Activated naive CD8-positive, alpha-beta T cell treated with anti-CD3 and anti-CD28 coated beads for 36 hours (primary cell): ENCODE measurements around the gene BFSP2. TPM values are rescaled to one million over a fixed set of nuclear protein-coding genes. Genes with fewer than 3 reads are reported as not detected.
"Not testable (repeated sequence)": the region's sequence is repeated elsewhere in the genome, so short reads cannot be mapped to it uniquely, and the experiment has no call there.

Experiments
- DNase-seq: peaks from one replicate; pipeline ENCODE4 v3.0.0; 2021
- H3K27ac Mint-ChIP-seq: one replicate; pipeline ENCODE4 v1.8.0; 2022; ENCODE audit warnings: mild to moderate bottlenecking, moderate library complexity, mixed read lengths
- H3K27me3 Mint-ChIP-seq: one replicate; pipeline ENCODE4 v1.8.0; 2022; ENCODE audit warnings: mild to moderate bottlenecking, mixed read lengths
- H3K36me3 Mint-ChIP-seq: one replicate; pipeline ENCODE4 v1.8.0; 2021; ENCODE audit warnings: mild to moderate bottlenecking, mixed read lengths
- H3K4me1 Mint-ChIP-seq: one replicate; pipeline ENCODE4 v1.8.0; 2021; ENCODE audit warnings: mixed read lengths
- H3K4me3 Mint-ChIP-seq: one replicate; pipeline ENCODE4 v1.8.0; 2022; ENCODE audit warnings: mild to moderate bottlenecking, moderate library complexity, mixed read lengths
- H3K9me3 Mint-ChIP-seq: one replicate; pipeline ENCODE4 v1.8.0; 2022; ENCODE audit warnings: mixed read lengths
- total RNA-seq, 2 experiments: library from RNA; stranded (reverse); gene quantifications; one replicate each; pipeline ENCODE4 v1.2.3, GENCODE V29; 2021

BFSP2 gene
- total RNA-seq, 2 experiments from 2014 or later = not detected

GRCh38 chr3:133514418-133514817, 114.6 kb downstream of the BFSP2 start:
- Mint-ChIP-seq H3K36me3 (no peaks in the 10 kb centered on the region), H3K4me3 (no peak overlapping the region), H3K4me1 (no peaks in the 10 kb centered on the region), H3K27me3 (no peaks in the 10 kb centered on the region), H3K27ac (no peak overlapping the region), H3K9me3 (no peaks in the 10 kb centered on the region)
- DNase-seq = no peak

- Mint-ChIP-seq H3K4me1 (no peaks in the 10 kb centered on the region), H3K27ac (no peak overlapping the region), H3K27me3 (no peaks in the 10 kb centered on the region), H3K36me3 (no peaks in the 10 kb centered on the region), H3K9me3 (no peaks in the 10 kb centered on the region), H3K4me3 (no peak overlapping the region)
- no peak for DNase-seq
Measured at GRCh38 chr3:133515127-133515526, 115.3 kb downstream of the BFSP2 start.

GRCh38 chr3:133520286-133520685, 120.4 kb downstream of the BFSP2 start:
- Mint-ChIP-seq H3K27me3 (no peaks in the 10 kb centered on the region), H3K4me1 (peaks cover 4% of the 10 kb centered on the region), H3K9me3 (no peaks in the 10 kb centered on the region), H3K36me3 (no peaks in the 10 kb centered on the region), H3K4me3 (no peak overlapping the region), H3K27ac (no peak overlapping the region)
- no peak for DNase-seq

- not testable (repeated sequence) for H3K27me3 Mint-ChIP-seq, DNase-seq, H3K27ac Mint-ChIP-seq, H3K4me3 Mint-ChIP-seq, H3K4me1 Mint-ChIP-seq, H3K36me3 Mint-ChIP-seq, H3K9me3 Mint-ChIP-seq
Measured at GRCh38 chr3:133520938-133521337, 121.1 kb downstream of the BFSP2 start.

GRCh38 chr3:133521946-133522345, 122.1 kb downstream of the BFSP2 start:
- no peaks in the 10 kb centered on the region for H3K36me3 Mint-ChIP-seq
- H3K27ac Mint-ChIP-seq = no peak overlapping the region
- H3K4me1 Mint-ChIP-seq = peaks cover 4% of the 10 kb centered on the region
- no peaks in the 10 kb centered on the region for H3K9me3 Mint-ChIP-seq
- no peak for DNase-seq
- no peaks in the 10 kb centered on the region for H3K27me3 Mint-ChIP-seq
- no peak overlapping the region for H3K4me3 Mint-ChIP-seq

- not testable (repeated sequence) for H3K4me1 Mint-ChIP-seq, H3K4me3 Mint-ChIP-seq, H3K27ac Mint-ChIP-seq, H3K27me3 Mint-ChIP-seq, H3K36me3 Mint-ChIP-seq, H3K9me3 Mint-ChIP-seq, DNase-seq
Measured at GRCh38 chr3:133523758-133524157, 123.9 kb downstream of the BFSP2 start.

Other genes starting within 250 kb of the BFSP2 start
- 100 to 1,000 TPM; 268 to 269 TPM for gene CDV3, start 173.6 kb downstream of the BFSP2 start, total RNA-seq